Activated T-cell treated with anti-CD3 and anti-CD28 coated beads for 24 hours (primary cell): ENCODE data around the gene WFDC12.

Source experiments
- DNase-seq: peaks from one replicate; pipeline ENCODE4 v3.0.0-alpha.2; 2020; ENCODE audit warnings: low read depth

WFDC12 gene

GRCh38 chr20:45115386-45115774 lies 8.9 kb downstream of the WFDC12 start:
- no peak for DNase-seq

GRCh38 chr20:45114465-45115385 lies 9.5 kb downstream of the WFDC12 start, which contains the start of gene WFDC5:
TSS of gene WFDC5 (minus strand) at chr20:45115174. CDS start at chr20:45115083, 91 bp downstream.
- DNase-seq = no peak

GRCh38 chr20:45113865-45114264 lies 10.4 kb downstream of the WFDC12 start:
- no peak for DNase-seq

GRCh38 chr20:45112754-45113153 lies 11.5 kb downstream of the WFDC12 start:
- DNase-seq = no peak

- DNase-seq = no peak
Measured at GRCh38 chr20:45111799-45112471, 12.3 kb downstream of the WFDC12 start.

GRCh38 chr20:45111285-45111684 lies 13.0 kb downstream of the WFDC12 start:
- DNase-seq = no peak

GRCh38 chr20:45110301-45110700 lies 14.0 kb downstream of the WFDC12 start:
- no peak for DNase-seq

- no peak for DNase-seq
Measured at GRCh38 chr20:45109634-45110033, 14.6 kb downstream of the WFDC12 start.

- no peak for DNase-seq
Measured at GRCh38 chr20:45105317-45105716, 18.9 kb downstream of the WFDC12 start.

- no peak for DNase-seq
Measured at GRCh38 chr20:45104786-45105185, 19.5 kb downstream of the WFDC12 start.

- DNase-seq = no peak
Measured at GRCh38 chr20:45103072-45103471, 21.2 kb downstream of the WFDC12 start.

- no peak for DNase-seq
Measured at GRCh38 chr20:45101333-45101850, 22.9 kb downstream of the WFDC12 start.

- no peak for DNase-seq
Measured at GRCh38 chr20:45100563-45101245, 23.6 kb downstream of the WFDC12 start, which contains the start of gene KCNS1. TSS of gene KCNS1 (minus strand) at chr20:45101127. CDS start at chr20:45099236, 1,891 bp downstream.

GRCh38 chr20:45098103-45098773 lies 26.0 kb downstream of the WFDC12 start:
- no peak for DNase-seq

GRCh38 chr20:45097485-45098102 lies 26.7 kb downstream of the WFDC12 start:
- DNase-seq = peak; percentile 24

- DNase-seq = no peak
Measured at GRCh38 chr20:45096781-45097180, 27.5 kb downstream of the WFDC12 start.

- DNase-seq = peak; percentile 45
Measured at GRCh38 chr20:45095805-45096238, 28.4 kb downstream of the WFDC12 start.

GRCh38 chr20:45094864-45095574 lies 29.2 kb downstream of the WFDC12 start:
- DNase-seq = no peak

GRCh38 chr20:45094201-45094600 lies 30.1 kb downstream of the WFDC12 start:
- DNase-seq = no peak

- DNase-seq = no peak
Measured at GRCh38 chr20:45092898-45093297, 31.4 kb downstream of the WFDC12 start.
